PFSK-1 (cell line): ENCODE measurements around the gene CD52. TPM values are rescaled to one million over a fixed set of nuclear protein-coding genes. Genes with fewer than 3 reads are reported as not detected.

Experiments used
- FOXP2 ChIP-seq: optimal IDR thresholded peaks from 2 replicates; pipeline ENCODE3; 2011; ENCODE audit warnings: borderline replicate concordance, control low read depth, inconsistent platforms; ENCODE audit not compliant: insufficient read depth; ENCODE audit errors: extremely low read length, extremely low read depth
- POLR2AphosphoS5 ChIP-seq: IDR thresholded peaks from 2 replicates; pipeline ENCODE4 v1.6.1; 2012; ENCODE audit warnings: low read depth, mild to moderate bottlenecking, control low read depth, low read length, moderate library complexity
- REST ChIP-seq, 2 experiments: IDR thresholded peaks; 2 replicates each; pipeline versions ENCODE4 v1.6.1 to v1.8.0; 2011 to 2012; ENCODE audit warnings: low read depth in 2 of 2, low read length in 2 of 2, control low read depth in 1 of 2, inconsistent platforms in 1 of 2, mild to moderate bottlenecking in 1 of 2, moderate library complexity in 1 of 2; ENCODE audit not compliant: insufficient read depth in 1 of 2
- SIN3A ChIP-seq: IDR thresholded peaks from 2 replicates; pipeline ENCODE4 v1.6.1; 2012; ENCODE audit warnings: mild to moderate bottlenecking, low read length, moderate library complexity, borderline replicate concordance; ENCODE audit not compliant: insufficient read depth
- TAF1 ChIP-seq: IDR thresholded peaks from 2 replicates; pipeline ENCODE4 v1.6.1; 2012; ENCODE audit warnings: low read length, control low read depth, borderline replicate concordance; ENCODE audit not compliant: insufficient read depth
- polyA plus RNA-seq: library from polyadenylated mRNA; unstranded; fragments of >200 nt; gene quantifications from one replicate; pipeline ENCODE4 v1.2.1, GENCODE V29; 2012; ENCODE audit warnings: low read depth, missing spikeins; ENCODE audit not compliant: insufficient read length

The CD52 gene
- not detected for polyA plus RNA-seq

DNA sequence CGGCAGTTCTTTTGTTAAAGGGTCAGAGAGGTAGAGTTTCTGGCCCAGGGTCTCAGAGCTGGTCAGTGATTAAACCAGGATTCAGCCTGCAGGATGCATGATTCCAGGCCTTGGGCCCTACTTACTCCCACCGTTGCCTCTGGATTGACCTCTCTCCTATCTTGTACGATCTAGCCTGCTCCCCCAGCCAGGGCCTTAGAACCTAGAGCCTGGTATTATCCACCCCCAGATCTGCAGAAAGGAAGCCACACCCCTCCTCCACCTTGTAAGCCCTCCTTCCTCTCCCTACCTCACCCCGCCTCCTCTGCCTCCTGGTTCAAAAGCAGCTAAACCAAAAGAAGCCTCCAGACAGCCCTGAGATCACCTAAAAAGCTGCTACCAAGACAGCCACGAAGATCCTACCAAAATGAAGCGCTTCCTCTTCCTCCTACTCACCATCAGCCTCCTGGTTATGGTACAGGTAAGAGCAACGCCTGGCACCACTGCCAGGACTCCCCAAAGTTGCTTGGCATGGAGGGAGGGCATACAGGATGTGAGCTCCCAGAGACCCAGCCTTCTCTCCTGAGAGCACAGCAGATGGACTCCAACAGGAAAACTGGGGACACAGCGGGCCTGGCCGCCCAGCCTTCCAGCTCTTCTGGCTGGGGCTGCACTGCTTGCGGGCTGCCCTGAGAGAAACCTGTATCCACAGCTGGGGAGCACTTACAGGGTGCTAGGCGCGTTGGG, at the start of gene CD52:
CD52 (plus strand) TSS at position 347 of the 726 bp plus-strand sequence; CDS start at position 407, 60 bp downstream.
- TF ChIP-seq FOXP2 (no peak), REST (IDR thresholded peaks at IDR 0.05; ENCODE audit: insufficient read depth in 1 of 2, low read depth in 2 of 2, low read length in 2 of 2) (no peak), TAF1 (no peak), SIN3A (no peak), POLR2AphosphoS5 (no peak)

GRCh38 chr1:26268290-26269197, 49.2 kb upstream of the CD52 start:
- TF ChIP-seq FOXP2, result no peak
- TF ChIP-seq SIN3A, result no peak
- TF ChIP-seq REST (IDR thresholded peaks at IDR 0.05; ENCODE audit: insufficient read depth in 1 of 2, low read depth in 2 of 2, low read length in 2 of 2), result no peak
- no peak for TF ChIP-seq POLR2AphosphoS5
- no peak for TF ChIP-seq TAF1

- TF ChIP-seq REST (IDR thresholded peaks at IDR 0.05; ENCODE audit: insufficient read depth in 1 of 2, low read depth in 2 of 2, low read length in 2 of 2) (no peak), POLR2AphosphoS5 (no peak), SIN3A (no peak), TAF1 (no peak), FOXP2 (no peak)
These were observed 48.6 kb upstream of the CD52 start for GRCh38 chr1:26269198-26269550.

DNA sequence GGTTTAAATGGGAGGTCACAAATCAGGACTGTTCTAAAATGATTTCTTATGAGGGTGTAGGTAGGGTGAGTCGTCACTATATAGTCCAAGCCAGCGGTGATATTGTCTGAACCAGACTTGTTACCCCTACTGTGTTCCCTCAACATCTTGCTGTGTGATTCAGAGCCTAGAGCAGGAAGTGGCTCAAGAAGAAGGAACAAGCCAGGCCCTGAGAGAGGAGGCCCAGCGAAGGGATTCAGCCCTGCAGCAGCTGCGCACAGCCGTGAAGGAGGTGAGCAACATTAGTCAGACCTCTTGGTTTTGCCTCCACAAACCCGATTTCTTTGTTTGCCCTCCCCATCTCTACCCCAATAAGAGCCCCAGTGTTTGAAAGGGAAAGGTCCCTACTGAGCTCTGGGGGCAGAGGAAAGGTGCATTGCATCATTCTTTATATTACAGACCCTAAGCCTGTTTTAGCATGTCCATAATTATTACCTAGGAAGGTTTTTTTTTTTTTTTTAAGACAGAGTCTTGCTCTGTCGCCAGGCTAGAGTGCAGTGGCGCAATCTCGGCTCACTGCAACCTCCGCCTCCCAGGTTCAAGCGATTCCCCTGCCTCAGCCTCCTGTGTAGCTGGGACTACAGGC, 42.8 kb upstream of the CD52 start:
- TF ChIP-seq REST (IDR thresholded peaks at IDR 0.05; ENCODE audit: insufficient read depth in 1 of 2, low read depth in 2 of 2, low read length in 2 of 2) (no peak), TAF1 (no peak), FOXP2 (no peak), POLR2AphosphoS5 (no peak), SIN3A (no peak)
